ENCODE results near the gene TPTE2. TPM values are rescaled to one million over a fixed set of nuclear protein-coding genes. Genes with fewer than 3 reads are reported as not detected.
"Not testable (repeated sequence)": the region's sequence is repeated elsewhere in the genome, so short reads cannot be mapped to it uniquely, and the experiment has no call there.

The TPTE2 gene
- total RNA-seq, 1 experiment from 2014 or later: not detected

DNA sequence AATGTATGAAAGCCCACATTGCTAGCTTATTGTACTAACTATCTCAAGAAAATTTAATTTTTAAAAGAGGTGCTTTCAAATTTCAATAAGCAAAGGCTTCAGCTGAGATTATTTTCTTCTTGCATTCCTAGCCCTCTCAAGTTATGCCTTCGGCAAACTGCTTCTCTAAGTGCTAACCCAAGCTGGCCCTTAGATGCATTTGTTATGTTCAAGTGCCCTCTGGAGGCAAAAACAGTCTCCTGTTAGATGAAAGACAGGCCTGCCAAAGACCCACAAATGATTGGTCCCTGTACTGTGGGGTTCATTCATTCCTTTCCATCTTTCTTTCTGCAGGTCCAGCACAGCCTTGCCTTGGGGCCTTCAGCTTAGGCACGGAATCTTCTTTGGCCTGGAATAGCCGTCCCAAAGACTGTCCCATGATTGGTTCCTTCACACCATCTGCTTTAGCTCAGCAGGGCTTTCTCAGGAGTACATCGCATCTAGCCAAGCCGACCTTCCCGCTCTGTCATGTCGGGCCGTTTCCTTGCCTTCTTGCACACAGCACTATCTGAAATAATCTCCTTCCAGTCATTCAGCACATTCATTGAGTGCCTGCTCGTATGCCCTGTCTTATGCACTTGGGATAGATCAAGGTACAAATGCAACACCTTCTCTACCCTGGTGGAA lies 26.4 kb upstream of the TPTE2 start:
- Histone ChIP-seq H3K36me3 (replicated peaks; ENCODE audit: control insufficient read depth, insufficient read depth, low read length) (no peaks in the 10 kb centered on the region), H3K27me3 (ENCODE audit: control insufficient read depth, insufficient read depth, low read length) (no peaks in the 10 kb centered on the region), H3K4me3 (ENCODE audit: insufficient read depth, low read depth, low read length) (no peak overlapping the region)
- DNase-seq: no peak

DNA sequence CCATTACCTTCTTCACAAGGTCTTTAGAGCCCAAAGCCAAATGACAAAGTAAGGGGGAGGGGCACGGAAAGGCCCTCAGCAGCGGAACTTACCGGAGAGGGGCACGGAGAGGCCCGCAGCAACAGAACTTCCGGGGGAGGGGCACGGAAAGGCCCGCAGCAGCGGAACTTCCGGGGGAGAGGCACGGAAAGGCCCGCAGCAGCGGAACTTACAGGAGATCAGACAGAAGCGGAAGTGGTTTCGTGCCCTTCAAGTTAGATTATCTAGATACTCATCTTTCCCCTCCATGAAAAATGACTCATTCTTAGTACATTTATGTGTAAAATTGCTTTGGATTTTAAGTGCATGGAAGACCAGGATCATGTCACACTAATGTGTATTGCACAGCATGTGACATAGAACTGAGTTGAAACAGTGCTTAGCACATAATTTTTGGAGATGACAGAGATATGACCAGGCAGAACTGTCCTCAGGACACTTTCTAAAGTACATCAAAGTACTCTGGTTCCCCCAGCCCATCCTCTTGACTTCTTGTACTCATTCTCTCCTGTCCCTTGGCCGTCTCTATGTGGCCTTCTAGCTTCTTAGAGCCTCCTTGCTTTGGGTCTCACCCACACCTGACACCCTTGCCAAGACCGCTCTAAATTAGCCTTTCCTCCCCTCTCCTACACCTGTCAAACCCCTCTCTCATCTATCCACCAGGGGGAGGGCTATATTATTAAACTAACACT lies 25.7 kb upstream of the TPTE2 start:
- Histone ChIP-seq H3K4me3 (ENCODE audit: insufficient read depth, low read depth, low read length) (no peak overlapping the region), H3K27me3 (ENCODE audit: control insufficient read depth, insufficient read depth, low read length) (no peaks in the 10 kb centered on the region), H3K36me3 (replicated peaks; ENCODE audit: control insufficient read depth, insufficient read depth, low read length) (no peaks in the 10 kb centered on the region)
- peak; percentile 36 for DNase-seq

DNA sequence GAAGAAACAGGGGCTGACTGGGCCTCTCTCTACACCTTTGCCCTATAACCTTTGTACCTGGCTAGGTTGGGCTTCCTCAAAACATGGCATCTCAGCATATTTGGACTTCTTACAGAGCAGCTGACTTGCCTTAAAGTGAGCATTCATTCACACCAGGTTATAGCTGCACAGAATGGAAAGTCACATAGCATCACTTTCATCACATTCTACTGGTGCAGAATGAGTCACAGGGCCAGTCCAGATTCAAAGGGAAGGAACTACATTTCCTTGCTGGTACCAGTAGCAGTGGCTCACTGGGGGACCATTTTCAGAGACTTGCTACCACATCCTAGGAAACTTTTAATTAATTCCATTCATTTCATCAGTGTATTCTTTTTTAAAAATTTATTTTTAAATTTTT lies 20.3 kb upstream of the TPTE2 start:
- H3K36me3 ChIP-seq (replicated peaks; ENCODE audit: control insufficient read depth, insufficient read depth, low read length): no peaks in the 10 kb centered on the region
- no peak for DNase-seq
- H3K4me3 ChIP-seq (ENCODE audit: insufficient read depth, low read depth, low read length): no peak overlapping the region
- H3K27me3 ChIP-seq (ENCODE audit: control insufficient read depth, insufficient read depth, low read length): no peaks in the 10 kb centered on the region

- Histone ChIP-seq H3K27me3 (ENCODE audit: control insufficient read depth, insufficient read depth, low read length) (no peaks in the 10 kb centered on the region), H3K36me3 (replicated peaks; ENCODE audit: control insufficient read depth, insufficient read depth, low read length) (no peaks in the 10 kb centered on the region), H3K4me3 (ENCODE audit: insufficient read depth, low read depth, low read length) (no peak overlapping the region)
- no peak for DNase-seq
Observed at GRCh38 chr13:19575230-19575629, 13.9 kb upstream of the TPTE2 start.

GRCh38 chr13:19573120-19573716 lies 11.9 kb upstream of the TPTE2 start:
- no peak for DNase-seq
- no peaks in the 10 kb centered on the region for H3K36me3 ChIP-seq (replicated peaks; ENCODE audit: control insufficient read depth, insufficient read depth, low read length)
- H3K27me3 ChIP-seq (ENCODE audit: control insufficient read depth, insufficient read depth, low read length): no peaks in the 10 kb centered on the region
- H3K4me3 ChIP-seq (ENCODE audit: insufficient read depth, low read depth, low read length): no peak overlapping the region

DNA sequence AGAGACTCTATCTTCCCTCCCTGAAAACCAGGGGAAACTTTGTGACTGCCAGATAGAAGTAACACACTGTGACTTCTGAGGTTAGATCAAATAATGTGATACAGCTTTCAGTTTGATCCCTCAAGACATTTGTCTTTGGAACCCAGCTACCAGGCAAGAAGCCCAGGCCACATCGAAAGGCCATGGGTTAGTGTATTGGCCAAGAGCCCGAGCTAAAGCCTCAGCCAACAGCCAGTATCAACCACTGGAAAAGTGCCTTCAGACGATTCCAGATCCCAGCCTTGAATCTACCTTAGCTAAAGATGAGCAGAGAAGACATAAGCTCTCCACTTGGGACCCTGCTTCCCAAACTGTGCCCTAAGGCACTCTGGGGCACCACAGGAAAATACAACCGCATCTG lies 10.9 kb upstream of the TPTE2 start:
- H3K27me3 ChIP-seq (ENCODE audit: control insufficient read depth, insufficient read depth, low read length): no peaks in the 10 kb centered on the region
- H3K36me3 ChIP-seq (replicated peaks; ENCODE audit: control insufficient read depth, insufficient read depth, low read length): no peaks in the 10 kb centered on the region
- no peak for DNase-seq
- H3K4me3 ChIP-seq (ENCODE audit: insufficient read depth, low read depth, low read length): no peak overlapping the region

- no peaks in the 10 kb centered on the region for H3K27me3 ChIP-seq (ENCODE audit: control insufficient read depth, insufficient read depth, low read length)
- DNase-seq: no peak
Observed at GRCh38 chr13:19567820-19568534, 6.6 kb upstream of the TPTE2 start.

DNA sequence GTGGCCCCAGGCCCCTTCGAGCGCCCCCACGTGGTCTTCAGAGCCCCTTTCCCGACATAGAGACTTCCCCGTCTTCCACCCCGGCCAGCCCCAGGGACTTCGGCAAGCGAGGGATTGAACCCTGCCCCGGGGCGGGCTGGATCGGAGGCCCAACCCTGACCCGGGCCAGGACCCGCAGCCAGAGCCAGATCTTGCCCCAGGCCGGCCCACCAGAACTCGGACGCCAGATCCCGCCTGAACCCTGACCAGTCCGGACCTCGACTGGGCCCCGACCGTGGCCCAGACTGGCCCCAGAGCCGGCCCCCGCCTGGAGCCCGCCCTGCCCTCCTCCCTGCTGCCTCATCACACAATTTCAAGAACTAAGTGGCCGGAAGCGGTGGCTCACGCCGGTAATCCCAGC lies 253 bp upstream of the TPTE2 start:
- Histone ChIP-seq H3K4me3 (ENCODE audit: insufficient read depth, low read depth, low read length) (no peak overlapping the region), H3K27me3 (ENCODE audit: control insufficient read depth, insufficient read depth, low read length) (no peaks in the 10 kb centered on the region), H3K36me3 (replicated peaks; ENCODE audit: control insufficient read depth, insufficient read depth, low read length) (no peaks in the 10 kb centered on the region)
- DNase-seq: no peak

More at GRCh38 chr13:19567820-19568534, 6.6 kb upstream of the TPTE2 start:
- Histone ChIP-seq H3K4me3 (ENCODE audit: insufficient read depth, low read depth, low read length) (no peak overlapping the region), H3K36me3 (replicated peaks; ENCODE audit: control insufficient read depth, insufficient read depth, low read length) (no peaks in the 10 kb centered on the region)

DNA sequence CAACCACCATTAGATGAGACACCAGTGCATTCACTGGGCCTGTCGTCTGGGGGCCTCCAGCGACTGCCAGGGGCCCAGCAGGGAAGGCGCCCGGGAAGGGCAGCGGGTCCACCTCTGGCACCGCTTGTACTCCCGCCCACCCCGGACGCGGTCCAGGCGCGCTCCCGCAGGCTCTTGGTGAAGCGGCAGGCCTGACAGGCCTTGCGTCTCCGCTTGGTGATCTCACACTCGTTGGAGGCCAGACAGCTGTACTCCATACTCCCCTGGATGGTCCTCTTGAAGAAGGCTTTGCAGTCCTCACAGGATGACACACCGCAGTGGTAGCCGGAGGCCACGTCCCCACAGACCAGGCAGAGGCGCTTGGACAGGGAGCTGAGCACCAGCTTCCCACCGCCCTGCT lies 660 bp downstream of the TPTE2 start:
- H3K36me3 ChIP-seq (replicated peaks; ENCODE audit: control insufficient read depth, insufficient read depth, low read length); DNase-seq; H3K27me3 ChIP-seq (ENCODE audit: control insufficient read depth, insufficient read depth, low read length): not testable (repeated sequence)

DNA sequence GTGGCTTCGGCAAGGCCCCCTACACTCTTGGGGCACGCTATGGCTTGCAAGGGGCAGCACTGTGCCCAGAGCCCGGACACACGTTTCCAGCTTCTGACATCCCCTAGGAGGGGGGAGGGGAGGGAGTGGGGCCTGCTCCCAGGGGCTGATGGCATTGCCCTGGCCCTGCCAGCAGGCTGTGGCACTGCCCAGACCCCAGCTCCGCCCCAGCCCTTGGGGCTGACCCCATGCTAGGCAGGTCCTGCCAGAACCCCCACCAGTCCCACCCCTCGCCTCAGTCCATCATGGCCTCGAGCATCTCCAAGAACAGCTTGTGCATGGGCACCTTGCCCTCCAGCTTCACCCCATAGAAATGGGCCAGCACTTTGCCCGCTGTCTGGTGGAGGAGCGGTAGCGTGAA lies 1.6 kb downstream of the TPTE2 start:
- not testable (repeated sequence) for H3K27me3 ChIP-seq (ENCODE audit: control insufficient read depth, insufficient read depth, low read length); H3K36me3 ChIP-seq (replicated peaks; ENCODE audit: control insufficient read depth, insufficient read depth, low read length); DNase-seq; H3K4me3 ChIP-seq (ENCODE audit: insufficient read depth, low read depth, low read length)

More for the DNA sequence above, 660 bp downstream of the TPTE2 start:
- not testable (repeated sequence) for H3K4me3 ChIP-seq (ENCODE audit: insufficient read depth, low read depth, low read length)

GRCh38 chr13:19557287-19557686 lies 4.0 kb downstream of the TPTE2 start:
- not testable (repeated sequence) for H3K36me3 ChIP-seq (replicated peaks; ENCODE audit: control insufficient read depth, insufficient read depth, low read length); H3K4me3 ChIP-seq (ENCODE audit: insufficient read depth, low read depth, low read length); H3K27me3 ChIP-seq (ENCODE audit: control insufficient read depth, insufficient read depth, low read length); DNase-seq

GRCh38 chr13:19549245-19549644 lies 12.1 kb downstream of the TPTE2 start:
- not testable (repeated sequence) for H3K4me3 ChIP-seq (ENCODE audit: insufficient read depth, low read depth, low read length); H3K36me3 ChIP-seq (replicated peaks; ENCODE audit: control insufficient read depth, insufficient read depth, low read length); H3K27me3 ChIP-seq (ENCODE audit: control insufficient read depth, insufficient read depth, low read length); DNase-seq

DNA sequence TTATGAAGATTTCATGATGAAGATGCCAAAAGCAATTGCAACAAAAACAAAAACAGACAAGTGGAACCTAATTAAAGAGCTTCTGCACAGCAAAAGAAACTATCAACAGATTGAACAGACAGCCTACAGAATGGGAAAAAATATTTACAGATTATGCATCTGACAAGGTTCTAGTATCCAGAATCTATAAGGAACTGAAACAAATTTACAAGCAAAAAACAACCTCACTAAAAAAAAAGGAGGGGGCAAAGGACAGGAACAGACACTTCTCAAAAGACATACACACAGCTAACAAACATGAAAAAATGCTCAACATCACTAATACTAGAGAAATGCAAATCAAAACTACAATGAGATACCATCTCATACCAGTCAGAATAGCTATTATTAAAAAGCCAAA lies 35.7 kb downstream of the TPTE2 start:
- not testable (repeated sequence) for H3K4me3 ChIP-seq (ENCODE audit: insufficient read depth, low read depth, low read length); H3K27me3 ChIP-seq (ENCODE audit: control insufficient read depth, insufficient read depth, low read length); DNase-seq; H3K36me3 ChIP-seq (replicated peaks; ENCODE audit: control insufficient read depth, insufficient read depth, low read length)

GRCh38 chr13:19519049-19519448 lies 42.3 kb downstream of the TPTE2 start:
- no peak overlapping the region for H3K4me3 ChIP-seq (ENCODE audit: insufficient read depth, low read depth, low read length)
- H3K27me3 ChIP-seq (ENCODE audit: control insufficient read depth, insufficient read depth, low read length): no peaks in the 10 kb centered on the region
- DNase-seq: no peak
- H3K36me3 ChIP-seq (replicated peaks; ENCODE audit: control insufficient read depth, insufficient read depth, low read length): no peaks in the 10 kb centered on the region

- DNase-seq; H3K36me3 ChIP-seq (replicated peaks; ENCODE audit: control insufficient read depth, insufficient read depth, low read length); H3K27me3 ChIP-seq (ENCODE audit: control insufficient read depth, insufficient read depth, low read length); H3K4me3 ChIP-seq (ENCODE audit: insufficient read depth, low read depth, low read length): not testable (repeated sequence)
Observed at GRCh38 chr13:19507623-19508022, 53.7 kb downstream of the TPTE2 start.
